K562 (cell line): ENCODE measurements around the gene C10orf90. TPM values are rescaled to one million over a fixed set of nuclear protein-coding genes. Genes with fewer than 3 reads are reported as not detected.

Experiments used
- ATAC-seq: fragments of 200-7000 bp; cut with Tn5 transposase; 3 replicates; pipeline ENCODE4 v1.9.1; 2020; ENCODE audit warnings: moderate library complexity
- BruUV-seq: library from RNA; stranded (reverse); fragments of 400-500 nt; replicated peaks from 2 replicates; lab custom pipeline; 2021; lab: Mats Ljungman, UMichigan
- CTCF ChIA-PET: fragments of 300-600 bp; formaldehyde crosslinking; extraction: SDS; loops from one replicate; lab custom pipeline; 2021; ENCODE audit warnings: low intra/inter-chr PET ratio; lab: Yijun Ruan, JAX
- POLR2A ChIA-PET: fragments of 300-600, 350-650 bp; sonication (Branson Sonifier 250); formaldehyde crosslinking; extraction: SDS; loops from one replicate; lab custom pipeline; 2021; ENCODE audit warnings: antibody characterized with exemption, inconsistent platforms; lab: Yijun Ruan, JAX
- DNase-seq, 4 experiments: peaks; one replicate each; pipeline versions ENCODE4 v3.0.0 to v3.0.0-alpha.2; 2011 to 2018; ENCODE audit warnings: low spot score in 3 of 4, mixed read lengths in 3 of 4; ENCODE audit errors: extremely low read depth in 1 of 4
- FAIRE-seq: peaks from 2 replicates; lab custom pipeline; 2011; peaks lifted over from hg19 to GRCh38; lab: Jason Lieb, UNC
- H2AFZ ChIP-seq: 2 replicates; pipeline ENCODE4 v1.6.0; 2011; ENCODE audit warnings: low read depth, low read length, control low read depth, inconsistent platforms
- H3K27ac ChIP-seq: fragments of 200-600 bp; 3 replicates; pipeline ENCODE4 v1.8.0; 2011; ENCODE audit warnings: low read depth, mild to moderate bottlenecking, control low read depth, inconsistent platforms, low read length, moderate library complexity, mixed read lengths; ENCODE audit errors: extremely low read depth
- H3K27me3 ChIP-seq, 2 experiments: fragments of 300-600 bp in 1 of 2; 2 replicates in 1 of 2; 3 replicates in 1 of 2; pipeline versions ENCODE4 v1.6.0 to v1.8.0; 2011; ENCODE audit warnings: inconsistent platforms in 2 of 2, low read length in 2 of 2, mild to moderate bottlenecking in 1 of 2, mixed read lengths in 1 of 2, moderate library complexity in 1 of 2; ENCODE audit not compliant: control insufficient read depth in 2 of 2, insufficient read depth in 2 of 2
- H3K36me3 ChIP-seq: fragments of 300-600 bp; 3 replicates; pipeline ENCODE4 v1.8.0; 2011; ENCODE audit warnings: mild to moderate bottlenecking, low read length, inconsistent platforms; ENCODE audit not compliant: control insufficient read depth, insufficient read depth
- H3K4me1 ChIP-seq, 2 experiments: fragments of 200-600 bp in 1 of 2; replicated peaks in 1 of 2; 2 replicates in 1 of 2; 3 replicates in 1 of 2; pipeline versions ENCODE4 v1.5.1 to v1.8.0; 2011; ENCODE audit warnings: inconsistent platforms in 2 of 2, low read length in 2 of 2, mild to moderate bottlenecking in 1 of 2, mixed read lengths in 1 of 2, moderate library complexity in 1 of 2; ENCODE audit not compliant: control insufficient read depth in 2 of 2, insufficient read depth in 2 of 2
- H3K4me2 ChIP-seq: 2 replicates; pipeline ENCODE4 v1.6.1; 2011; ENCODE audit warnings: low read length, control low read depth, inconsistent platforms, mixed read lengths; ENCODE audit not compliant: insufficient read depth
- H3K4me3 ChIP-seq: fragments of 200-600 bp; sonication (generic), shearing (Covaris generic); 2 replicates; pipeline ENCODE4 v1.5.1; 2016; ENCODE audit warnings: control low read depth, inconsistent platforms
- H3K79me2 ChIP-seq: fragments of 200-600 bp; 3 replicates; pipeline ENCODE4 v1.8.0; 2011; ENCODE audit warnings: low read length, inconsistent platforms; ENCODE audit not compliant: control insufficient read depth, insufficient read depth
- H3K9ac ChIP-seq, 2 experiments: 2 replicates each; pipeline versions ENCODE4 v1.6.0 to v1.6.1; 2011; ENCODE audit warnings: low read depth in 2 of 2, low read length in 2 of 2, control low read depth in 1 of 2, inconsistent platforms in 1 of 2, mild to moderate bottlenecking in 1 of 2, mixed read lengths in 1 of 2; ENCODE audit not compliant: insufficient read depth in 1 of 2
- H3K9me1 ChIP-seq: one replicate; pipeline ENCODE4 v1.6.0; 2011; ENCODE audit warnings: inconsistent platforms, mild to moderate bottlenecking, low read length, moderate library complexity; ENCODE audit not compliant: control insufficient read depth, insufficient read depth
- H3K9me3 ChIP-seq: replicated peaks from 2 replicates; pipeline ENCODE4 v1.5.1; 2011; ENCODE audit warnings: low read depth, low read length, inconsistent platforms; ENCODE audit not compliant: control insufficient read depth, insufficient read depth
- H4K20me1 ChIP-seq: replicated peaks from 2 replicates; pipeline ENCODE4 v1.6.1; 2011; ENCODE audit warnings: low read length, inconsistent platforms, mixed read lengths; ENCODE audit not compliant: control insufficient read depth, insufficient read depth
- FOXM1 ChIP-seq, 2 experiments: fragments of 450-650 bp in 1 of 2; sonication (generic) in 1 of 2; formaldehyde crosslinking in 1 of 2; IDR thresholded peaks; 2 replicates each; pipeline versions ENCODE4 v1.6.1 to v1.9.0; 2017 to 2022; ENCODE audit warnings: low read depth in 2 of 2, mild to moderate bottlenecking in 2 of 2, missing genetic modification reagents in 1 of 2, moderate library complexity in 1 of 2
- KLF1 ChIP-seq: fragments of 450-650 bp; IDR thresholded peaks from 2 replicates; pipeline ENCODE4 v1.6.1; 2016; ENCODE audit warnings: missing genetic modification characterization, missing compliant biosample characterization
- NFIX ChIP-seq: fragments of 250-450 bp; sonication (Bioruptor Pico); IDR thresholded peaks from 2 replicates; pipeline ENCODE4 v1.4.0; 2020; ENCODE audit warnings: low read depth, mild to moderate bottlenecking, moderate library complexity
- POLR2H ChIP-seq: IDR thresholded peaks from 2 replicates; pipeline ENCODE4 v1.6.1; 2016; ENCODE audit warnings: missing genetic modification characterization, low read depth, mild to moderate bottlenecking, control low read depth, missing compliant biosample characterization, moderate library complexity
- U2AF1 ChIP-seq: fragments of 200-400 bp; formaldehyde crosslinking; optimal IDR thresholded peaks from 2 replicates; pipeline ENCODE3; 2017; ENCODE audit warnings: mild to moderate bottlenecking, low read depth, low read length, moderate library complexity
- ZNF253 ChIP-seq: fragments of 250-450 bp; sonication (Bioruptor Pico); conservative IDR thresholded peaks from 2 replicates; pipeline ENCODE4 v1.6.1; 2021; ENCODE audit warnings: mild to moderate bottlenecking
- WGBS: fragments of 100-300 bp; shearing (Covaris generic); methylation state at CpG from one replicate; pipeline ENCODE4 v1.1.6; 2016; ENCODE audit warnings: low coverage, mixed read lengths; ENCODE audit not compliant: insufficient coverage; ENCODE audit errors: missing lambda C conversion rate; 5-methylcytosine and 5-hydroxymethylcytosine counted together
- in situ Hi-C: fragments of 300-500 bp; cut with MboI; formaldehyde crosslinking; loops from 4 replicates; pipeline ENCODE4 v1.15.0; 2018; ENCODE audit warnings: inconsistent platforms, mixed read lengths
- intact Hi-C: fragments of 100-400 bp; cut with micrococcal nuclease; formaldehyde crosslinking; loops from 2 replicates; pipeline ENCODE4 v1.14.2; 2022
- polyA plus RNA-seq, 8 experiments: library from polyadenylated mRNA; depleted of rRNA in 4 of 8; stranded (reverse) in 5 of 8; unstranded in 3 of 8; fragments of >200 nt; fragmentation: Nextera tagmentation in 2 of 8; fragmentation: Illumina TruSeq in 1 of 8; extraction: Ambion mirVana in 2 of 8; extraction: Trizol in 1 of 8; gene quantifications; 2 replicates each; pipeline versions ENCODE4 v1.2.1 to v1.2.3, GENCODE V29; 2011 to 2014; ENCODE audit warnings: inconsistent platforms in 1 of 8, missing spikeins in 1 of 8
- total RNA-seq, 7 experiments: library from RNA; depleted of rRNA in 6 of 7; stranded (reverse); fragments of >200 nt in 6 of 7; fragmentation: Illumina TruSeq in 2 of 7; extraction: Trizol in 2 of 7; gene quantifications; 2 replicates each; pipeline versions ENCODE4 v1.2.1 to v1.2.3, GENCODE V29; 2011 to 2021; ENCODE audit warnings: low replicate concordance in 1 of 7
- TF ChIP-seq, protein P1 (sequence below): sonication (generic); formaldehyde crosslinking; IDR thresholded peaks from 2 replicates; pipeline ENCODE4 v1.9.0; 2022; ENCODE audit warnings: mild to moderate bottlenecking, missing genetic modification reagents

C10orf90 gene
- total and polyA plus RNA-seq, 9 of the 15 experiments (the other 6 are each of a cell fraction or from before 2014, with no cell fraction given), result not detected

DNA sequence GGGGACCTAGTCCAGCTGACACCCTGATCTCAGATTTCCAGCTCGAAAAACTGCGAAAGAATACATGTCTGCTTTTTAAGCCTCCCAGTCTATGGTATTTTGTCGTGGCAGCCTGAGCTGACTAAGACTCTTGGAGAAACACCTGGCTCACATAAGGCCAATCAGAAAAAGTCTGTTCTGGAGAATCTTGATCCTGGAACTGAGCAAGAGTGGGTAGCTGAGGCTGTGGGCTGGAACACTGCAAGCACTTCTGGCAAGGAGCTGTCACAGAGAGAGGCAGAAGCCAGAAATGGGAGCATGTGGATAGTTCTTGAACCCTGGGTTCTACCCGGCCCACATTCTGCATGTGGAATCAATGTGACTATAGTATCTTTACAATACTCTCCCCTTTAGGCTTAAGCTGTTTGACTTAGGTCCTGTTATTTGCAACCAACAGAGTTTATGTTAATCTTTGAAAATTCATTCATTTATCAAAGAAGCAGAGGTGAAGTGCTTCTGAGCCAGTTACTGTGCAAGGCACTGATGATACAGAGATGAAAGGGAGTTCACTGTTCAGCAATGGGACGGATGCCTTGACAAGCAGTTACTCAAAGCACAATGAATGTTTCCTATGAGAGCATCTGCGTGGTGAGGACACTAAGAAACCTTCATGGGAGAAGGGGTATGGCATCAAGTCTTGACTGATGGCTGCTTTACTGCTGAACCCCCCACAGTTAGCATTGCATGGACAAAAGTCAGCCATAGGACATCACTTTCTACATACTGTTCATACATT is 4.4 kb upstream of the C10orf90 start:
- no peak overlapping the region for H3K4me3 ChIP-seq
- intact Hi-C loops (no loop called here), in situ Hi-C loops (no loop called here)
- no peak for DNase-seq
- no peaks in the 10 kb centered on the region for H3K36me3 ChIP-seq
- no TSS peak for BruUV-seq
- no peaks in the 10 kb centered on the region for H3K4me1 ChIP-seq
- WGBS, result 0% methylated on average over 5 of the region's 6 CpGs
- no peak for ATAC-seq
- no peaks in the 10 kb centered on the region for H3K79me2 ChIP-seq
- H4K20me1 ChIP-seq, result no peaks in the 10 kb centered on the region
- H3K9me1 ChIP-seq, result no peaks in the 10 kb centered on the region
- no peak overlapping the region for H3K27ac ChIP-seq
- H3K27me3 ChIP-seq, result no peaks in the 10 kb centered on the region
- H3K4me2 ChIP-seq, result no peak overlapping the region
- CTCF ChIA-PET, result no interaction called here
- H3K9ac ChIP-seq, result no peak overlapping the region
- no peak overlapping the region for H2AFZ ChIP-seq
- no peaks in the 10 kb centered on the region for H3K9me3 ChIP-seq
- TF ChIP-seq FOXM1 (IDR thresholded peaks at IDR 0.05; ENCODE audit: low read depth) (no peak), FOXM1 (CRISPR knock-in tag; IDR thresholded peaks at IDR 0.05; ENCODE audit: low read depth) (no peak), NFIX (CRISPR knock-in tag) (no peak), KLF1 (tag) (no peak), ZNF253 (no peak), POLR2H (tag) (no peak), U2AF1 (no peak)
- TF ChIP-seq, protein P1, sequence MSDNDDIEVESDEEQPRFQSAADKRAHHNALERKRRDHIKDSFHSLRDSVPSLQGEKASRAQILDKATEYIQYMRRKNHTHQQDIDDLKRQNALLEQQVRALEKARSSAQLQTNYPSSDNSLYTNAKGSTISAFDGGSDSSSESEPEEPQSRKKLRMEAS, result no peak
- FAIRE-seq, result no peak
- POLR2A ChIA-PET, result no interaction called here
